Activated CD4-positive, CD25-positive, alpha-beta regulatory T cell treated with anti-CD3 and anti-CD28 coated beads, Interleukin-2, amount 50 U/mL, for 24 hours (primary cell): ENCODE data around the gene CXorf49.
"Not testable (repeated sequence)": the region's sequence is repeated elsewhere in the genome, so short reads cannot be mapped to it uniquely, and the experiment has no call there.

Experiments
- ATAC-seq, 2 donors: fragments of 150-1000 bp; cut with Tn5 transposase; one replicate each; pipeline ENCODE4 v1.10.0; 2021; ENCODE audit warnings: mild to moderate bottlenecking in 1 of 2, moderate library complexity in 1 of 2

The CXorf49 gene

GRCh38 chrX:71718185-71718584 lies at the start of gene CXorf49:
Gene CXorf49 (minus strand): TSS chrX:71718285. CDS start chrX:71718151, 134 bp downstream.
- not testable (repeated sequence) for ATAC-seq

DNA sequence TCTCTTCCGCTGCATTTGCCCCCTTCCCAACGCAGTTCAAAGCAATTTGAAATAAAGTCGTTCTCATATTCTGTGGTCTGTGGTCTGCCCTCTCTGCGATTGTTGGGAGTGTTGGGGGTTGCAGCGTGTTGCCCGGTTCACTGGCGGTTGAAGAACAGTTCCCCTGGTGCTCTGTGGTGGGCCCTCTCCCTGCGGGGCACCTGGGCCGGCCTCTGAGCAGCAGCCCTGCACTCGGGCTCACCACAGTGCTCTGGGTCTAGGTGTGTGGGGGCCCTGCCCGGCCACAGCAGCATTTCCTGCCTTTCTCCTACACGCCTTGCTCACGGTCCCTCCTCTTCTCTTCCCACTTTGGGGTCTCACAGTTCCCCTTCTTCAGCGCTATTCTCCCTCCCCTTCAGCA lies 49.0 kb upstream of the CXorf49 start:
- not testable (repeated sequence) for ATAC-seq

GRCh38 chrX:71765613-71766012 lies 47.5 kb upstream of the CXorf49 start:
- ATAC-seq = not testable (repeated sequence)

DNA sequence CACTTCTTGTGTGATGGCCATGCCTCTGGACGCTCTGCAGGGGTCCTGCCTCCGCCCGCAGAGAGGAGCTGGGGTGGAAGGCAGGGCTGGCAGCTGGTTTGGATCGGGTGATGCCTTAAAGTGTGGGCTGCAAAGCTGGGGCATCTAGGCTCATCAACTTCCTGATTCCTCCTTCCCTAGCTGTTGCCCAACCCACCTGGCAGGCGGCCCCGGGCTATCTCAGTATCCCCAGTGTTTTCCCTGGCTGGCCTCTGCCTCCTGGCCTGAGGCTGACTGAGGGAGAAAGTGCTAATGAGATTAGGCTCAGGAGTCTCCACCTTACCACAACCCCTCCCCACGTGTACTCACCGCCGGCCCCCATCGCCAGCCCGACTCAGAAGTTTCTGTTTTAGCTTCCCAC lies 46.7 kb upstream of the CXorf49 start:
- ATAC-seq = not testable (repeated sequence)

- not testable (repeated sequence) for ATAC-seq
These were observed 45.0 kb upstream of the CXorf49 start, which contains the start of gene CXorf49B for GRCh38 chrX:71763049-71763448. Gene CXorf49B (plus strand): TSS chrX:71763349. CDS start chrX:71763424, 75 bp downstream.

DNA sequence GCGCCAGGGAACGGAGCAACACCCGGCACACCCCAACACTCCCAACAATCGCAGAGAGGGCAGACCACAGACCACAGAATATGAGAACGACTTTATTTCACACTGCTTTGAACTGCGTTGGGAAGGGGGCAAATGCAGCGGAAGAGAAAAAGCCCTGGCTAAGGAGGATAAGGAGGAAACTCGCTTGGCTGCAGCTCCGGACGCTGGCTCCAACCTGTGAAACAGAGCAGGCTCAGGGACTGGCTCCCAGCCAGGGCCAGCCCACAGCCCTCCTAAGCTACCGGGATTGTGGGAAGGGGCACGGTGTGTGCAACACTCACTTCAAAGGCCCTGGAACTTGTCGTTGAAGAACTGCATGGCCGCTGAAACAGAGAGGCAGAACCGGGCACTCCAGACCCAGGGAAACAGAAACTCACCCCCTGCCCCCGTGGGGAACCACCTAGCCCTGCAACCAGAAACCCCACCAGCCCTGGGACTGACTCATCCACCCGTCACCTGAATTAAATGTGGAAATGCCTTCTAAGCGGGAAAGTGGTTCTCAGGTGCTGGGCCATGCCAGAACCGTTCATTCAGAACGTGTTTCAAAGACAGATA lies 42.7 kb upstream of the CXorf49 start:
- ATAC-seq = not testable (repeated sequence)

DNA sequence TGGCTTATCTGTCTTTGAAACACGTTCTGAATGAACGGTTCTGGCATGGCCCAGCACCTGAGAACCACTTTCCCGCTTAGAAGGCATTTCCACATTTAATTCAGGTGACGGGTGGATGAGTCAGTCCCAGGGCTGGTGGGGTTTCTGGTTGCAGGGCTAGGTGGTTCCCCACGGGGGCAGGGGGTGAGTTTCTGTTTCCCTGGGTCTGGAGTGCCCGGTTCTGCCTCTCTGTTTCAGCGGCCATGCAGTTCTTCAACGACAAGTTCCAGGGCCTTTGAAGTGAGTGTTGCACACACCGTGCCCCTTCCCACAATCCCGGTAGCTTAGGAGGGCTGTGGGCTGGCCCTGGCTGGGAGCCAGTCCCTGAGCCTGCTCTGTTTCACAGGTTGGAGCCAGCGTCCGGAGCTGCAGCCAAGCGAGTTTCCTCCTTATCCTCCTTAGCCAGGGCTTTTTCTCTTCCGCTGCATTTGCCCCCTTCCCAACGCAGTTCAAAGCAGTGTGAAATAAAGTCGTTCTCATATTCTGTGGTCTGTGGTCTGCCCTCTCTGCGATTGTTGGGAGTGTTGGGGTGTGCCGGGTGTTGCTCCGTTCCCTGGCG lies 2.3 kb upstream of the CXorf49 start:
- ATAC-seq = not testable (repeated sequence)

DNA sequence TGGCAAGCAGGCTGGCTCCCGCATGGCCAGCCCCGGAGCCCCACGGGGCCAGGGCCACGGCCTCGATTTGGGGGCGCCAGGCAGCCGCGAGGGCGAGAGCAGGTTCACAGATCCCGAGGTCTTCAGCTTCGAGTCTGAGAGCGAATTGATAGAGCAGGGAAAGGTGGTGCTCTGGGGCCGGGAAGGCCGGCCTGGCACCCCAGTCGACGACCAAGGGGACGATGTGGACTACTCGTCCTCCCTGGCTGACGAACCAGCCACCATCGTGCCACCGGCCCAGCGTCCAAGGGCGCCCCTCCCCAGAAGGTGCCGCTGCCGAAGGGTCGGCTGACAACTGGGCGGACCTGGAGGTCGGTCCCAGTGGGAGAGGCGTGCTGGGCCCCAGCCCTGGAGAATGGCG lies 1.1 kb upstream of the CXorf49 start:
- not testable (repeated sequence) for ATAC-seq

DNA sequence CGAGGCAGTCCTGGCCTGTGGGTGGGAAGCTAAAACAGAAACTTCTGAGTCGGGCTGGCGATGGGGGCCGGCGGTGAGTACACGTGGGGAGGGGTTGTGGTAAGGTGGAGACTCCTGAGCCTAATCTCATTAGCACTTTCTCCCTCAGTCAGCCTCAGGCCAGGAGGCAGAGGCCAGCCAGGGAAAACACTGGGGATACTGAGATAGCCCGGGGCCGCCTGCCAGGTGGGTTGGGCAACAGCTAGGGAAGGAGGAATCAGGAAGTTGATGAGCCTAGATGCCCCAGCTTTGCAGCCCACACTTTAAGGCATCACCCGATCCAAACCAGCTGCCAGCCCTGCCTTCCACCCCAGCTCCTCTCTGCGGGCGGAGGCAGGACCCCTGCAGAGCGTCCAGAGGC lies 1.8 kb downstream of the CXorf49 start:
- not testable (repeated sequence) for ATAC-seq

DNA sequence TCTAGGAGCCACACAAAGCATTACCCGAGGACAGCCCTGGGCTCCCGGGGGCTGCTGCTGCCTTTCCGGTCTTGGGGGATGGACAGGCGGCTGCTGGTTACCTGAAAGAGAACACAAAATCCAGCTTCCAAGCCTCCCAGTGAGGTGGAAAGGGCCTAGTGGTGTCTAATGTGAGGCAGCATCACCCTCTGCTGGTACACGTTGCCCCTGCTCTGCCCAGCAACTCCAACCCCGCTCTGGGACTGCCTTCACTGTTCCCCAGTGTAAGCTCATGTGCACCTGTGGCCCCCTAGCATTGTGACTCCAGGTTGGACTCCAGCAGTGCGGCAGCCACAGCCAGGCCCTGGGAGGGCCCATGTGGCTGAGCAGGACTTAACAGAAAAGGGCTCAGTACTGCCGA lies 2.5 kb downstream of the CXorf49 start:
- ATAC-seq = not testable (repeated sequence)

DNA sequence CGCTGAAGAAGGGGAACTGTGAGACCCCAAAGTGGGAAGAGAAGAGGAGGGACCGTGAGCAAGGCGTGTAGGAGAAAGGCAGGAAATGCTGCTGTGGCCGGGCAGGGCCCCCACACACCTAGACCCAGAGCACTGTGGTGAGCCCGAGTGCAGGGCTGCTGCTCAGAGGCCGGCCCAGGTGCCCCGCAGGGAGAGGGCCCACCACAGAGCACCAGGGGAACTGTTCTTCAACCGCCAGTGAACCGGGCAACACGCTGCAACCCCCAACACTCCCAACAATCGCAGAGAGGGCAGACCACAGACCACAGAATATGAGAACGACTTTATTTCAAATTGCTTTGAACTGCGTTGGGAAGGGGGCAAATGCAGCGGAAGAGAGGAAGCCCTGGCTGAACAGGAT lies 4.0 kb downstream of the CXorf49 start:
- not testable (repeated sequence) for ATAC-seq

- ATAC-seq = peak; percentile 30 to 46
These were observed 15.2 kb downstream of the CXorf49 start for GRCh38 chrX:71702853-71703252.

DNA sequence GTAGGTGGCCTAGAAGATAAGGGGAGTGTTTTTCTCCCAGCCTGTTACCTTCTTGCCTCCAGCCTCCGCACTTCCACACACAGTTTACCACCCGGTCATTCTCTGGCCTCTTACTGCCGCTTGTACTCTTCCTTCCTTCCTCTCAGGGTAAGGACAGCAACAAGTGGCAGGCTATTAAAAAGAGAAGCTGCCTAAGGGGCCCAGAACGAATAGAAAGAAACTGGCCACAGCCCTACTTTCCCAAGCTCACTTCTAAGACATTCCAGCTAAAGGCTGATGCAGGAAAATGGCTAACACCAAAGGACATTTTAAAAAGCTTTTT lies 19.1 kb downstream of the CXorf49 start:
- not testable (repeated sequence) for ATAC-seq

GRCh38 chrX:71698299-71699022 lies 19.6 kb downstream of the CXorf49 start:
- peak; percentile 17 to 48 for ATAC-seq

- not testable (repeated sequence) for ATAC-seq
These were observed 20.4 kb downstream of the CXorf49 start for GRCh38 chrX:71697466-71698298.

- peak; percentile 44 to 77 for ATAC-seq
These were observed 21.2 kb downstream of the CXorf49 start for GRCh38 chrX:71696641-71697465.

- no peak for ATAC-seq
These were observed 38.4 kb downstream of the CXorf49 start for GRCh38 chrX:71679575-71680207.

- ATAC-seq = not testable (repeated sequence)
These were observed 40.9 kb downstream of the CXorf49 start for GRCh38 chrX:71677195-71677594.

- not testable (repeated sequence) for ATAC-seq
These were observed 41.9 kb downstream of the CXorf49 start for GRCh38 chrX:71676068-71676795.

GRCh38 chrX:71675636-71676035 lies 42.4 kb downstream of the CXorf49 start:
- ATAC-seq = not testable (repeated sequence)

DNA sequence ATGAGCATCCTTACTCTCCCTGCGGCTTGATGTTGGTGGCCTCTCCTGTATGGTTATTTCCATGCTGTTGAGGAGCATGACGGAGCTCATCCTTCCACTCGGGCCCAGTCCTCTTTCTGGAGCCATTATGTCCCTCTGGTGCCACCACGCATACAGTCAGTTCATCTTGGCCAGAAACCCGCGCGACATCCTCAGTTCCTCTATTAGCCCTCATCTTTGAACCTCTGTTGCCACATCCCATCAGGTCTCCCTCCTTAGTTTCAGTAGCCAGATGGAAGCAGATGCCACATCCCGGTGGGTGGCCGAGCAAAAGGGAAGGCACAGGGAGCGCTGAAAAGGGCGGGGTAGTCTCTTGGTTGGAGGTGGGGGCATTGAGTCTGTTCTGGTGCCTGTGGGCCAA lies 46.1 kb downstream of the CXorf49 start:
- no peak for ATAC-seq
